Ascending aorta (tissue), 2 donors: ENCODE measurements around the gene HEPN1. TPM values are rescaled to one million over a fixed set of nuclear protein-coding genes. Genes with fewer than 3 reads are reported as not detected.

Experiments
- DNase-seq, 2 donors: peaks; one replicate each; pipeline ENCODE4 v3.0.0-alpha.2; 2019; ENCODE audit warnings: low spot score in 2 of 2
- H3K27ac ChIP-seq, 2 donors: fragments of 200-600 bp; sonication (generic); one replicate each; pipeline ENCODE4 v1.5.1; 2016 to 2017; ENCODE audit warnings: mild to moderate bottlenecking in 1 of 2
- H3K27me3 ChIP-seq: fragments of 200-600 bp; sonication (generic); one replicate; pipeline ENCODE4 v1.5.1; 2017
- H3K36me3 ChIP-seq, 2 donors: fragments of 200-600 bp; sonication (generic); one replicate each; pipeline ENCODE4 v1.5.1; 2016
- H3K4me1 ChIP-seq, 2 donors: fragments of 200-600 bp; sonication (generic); one replicate each; pipeline ENCODE4 v1.5.1; 2016 to 2017; ENCODE audit warnings: mild to moderate bottlenecking in 1 of 2
- H3K4me3 ChIP-seq, 2 donors: fragments of 200-600 bp; sonication (generic); one replicate each; pipeline ENCODE4 v1.5.1; 2016 to 2017; ENCODE audit warnings: mild to moderate bottlenecking in 1 of 2
- H3K9me3 ChIP-seq, 2 donors: fragments of 200-600 bp; sonication (generic); one replicate each; pipeline ENCODE4 v1.5.1; 2016
- intact Hi-C: fragments of 100-400 bp; cut with DNase I; formaldehyde crosslinking; loops from one replicate; pipeline ENCODE4 v1.15.1; 2023
- total RNA-seq: library from RNA; depleted of rRNA; stranded (reverse); fragments of >200 nt; gene quantifications from one replicate; pipeline ENCODE4 v1.1.0, GENCODE V29; 2016
- TF ChIP-seq, protein P1 (sequence below), 3 experiments: fragments of 200-600 bp in 2 of 3; fragments of 450-650 bp in 1 of 3; sonication (generic) in 2 of 3; IDR thresholded peaks; one replicate each; pipeline ENCODE4 v1.5.1; 2016 to 2019; ENCODE audit warnings: antibody characterized with exemption in 3 of 3, mild to moderate bottlenecking in 1 of 3, moderate library complexity in 1 of 3

The HEPN1 gene
- total RNA-seq, 1 donor from 2014 or later: not detected

DNA sequence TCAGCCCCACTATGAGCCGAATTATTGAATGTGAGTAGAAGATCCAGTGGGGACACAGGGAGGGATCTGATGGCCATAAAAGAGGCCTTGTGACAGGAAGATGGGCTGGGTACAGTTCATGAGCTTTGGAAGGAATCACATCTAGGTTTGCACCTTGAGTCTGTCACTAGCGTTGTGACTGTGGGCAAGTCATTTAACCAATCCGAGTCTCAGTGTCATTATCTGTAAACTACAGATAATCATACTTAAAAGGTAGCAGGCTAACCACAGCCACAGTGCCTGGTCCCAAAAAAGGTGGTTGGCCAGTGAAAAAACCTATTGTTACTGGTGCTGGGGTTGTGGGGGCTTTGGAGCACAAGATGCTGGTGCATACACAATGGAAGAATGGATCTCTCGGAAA, 3.8 kb downstream of the HEPN1 start:
- TF ChIP-seq, protein P1, sequence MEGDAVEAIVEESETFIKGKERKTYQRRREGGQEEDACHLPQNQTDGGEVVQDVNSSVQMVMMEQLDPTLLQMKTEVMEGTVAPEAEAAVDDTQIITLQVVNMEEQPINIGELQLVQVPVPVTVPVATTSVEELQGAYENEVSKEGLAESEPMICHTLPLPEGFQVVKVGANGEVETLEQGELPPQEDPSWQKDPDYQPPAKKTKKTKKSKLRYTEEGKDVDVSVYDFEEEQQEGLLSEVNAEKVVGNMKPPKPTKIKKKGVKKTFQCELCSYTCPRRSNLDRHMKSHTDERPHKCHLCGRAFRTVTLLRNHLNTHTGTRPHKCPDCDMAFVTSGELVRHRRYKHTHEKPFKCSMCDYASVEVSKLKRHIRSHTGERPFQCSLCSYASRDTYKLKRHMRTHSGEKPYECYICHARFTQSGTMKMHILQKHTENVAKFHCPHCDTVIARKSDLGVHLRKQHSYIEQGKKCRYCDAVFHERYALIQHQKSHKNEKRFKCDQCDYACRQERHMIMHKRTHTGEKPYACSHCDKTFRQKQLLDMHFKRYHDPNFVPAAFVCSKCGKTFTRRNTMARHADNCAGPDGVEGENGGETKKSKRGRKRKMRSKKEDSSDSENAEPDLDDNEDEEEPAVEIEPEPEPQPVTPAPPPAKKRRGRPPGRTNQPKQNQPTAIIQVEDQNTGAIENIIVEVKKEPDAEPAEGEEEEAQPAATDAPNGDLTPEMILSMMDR (IDR thresholded peaks at IDR 0.05): no peak
- no peak for DNase-seq
- intact Hi-C loops: no loop called here

DNA sequence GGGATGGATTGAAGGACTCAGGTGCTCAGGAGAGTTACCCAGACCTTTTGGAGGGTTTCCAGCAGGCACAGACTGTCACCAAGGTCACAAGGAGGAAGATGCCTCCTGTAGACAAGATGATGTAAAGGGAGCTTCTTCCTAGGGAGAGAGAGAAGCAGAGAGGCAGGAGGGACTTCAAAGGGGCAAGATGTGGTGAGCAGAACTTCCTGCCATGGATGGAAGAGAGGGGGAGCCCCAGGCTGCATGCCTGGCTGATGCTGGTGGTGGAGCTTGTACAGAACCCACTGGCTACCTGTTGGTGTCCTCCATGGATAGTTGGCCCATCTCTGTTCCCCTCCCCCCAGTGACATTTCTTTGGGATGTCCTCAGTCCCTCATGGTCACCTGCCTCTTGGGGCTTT, 4.2 kb downstream of the HEPN1 start:
- no peaks in the 10 kb centered on the region for H3K4me1 ChIP-seq
- H3K36me3 ChIP-seq: no peaks in the 10 kb centered on the region
- H3K4me3 ChIP-seq: no peak overlapping the region
- intact Hi-C loops: no loop called here
- TF ChIP-seq, protein P1 (IDR thresholded peaks at IDR 0.05): no peak
- H3K27ac ChIP-seq: no peak overlapping the region
- no peaks in the 10 kb centered on the region for H3K27me3 ChIP-seq
- no peak for DNase-seq
- no peaks in the 10 kb centered on the region for H3K9me3 ChIP-seq

More for the DNA sequence above, 3.8 kb downstream of the HEPN1 start:
- Histone ChIP-seq H3K4me3 (no peak overlapping the region), H3K4me1 (no peaks in the 10 kb centered on the region), H3K9me3 (no peaks in the 10 kb centered on the region), H3K36me3 (no peaks in the 10 kb centered on the region), H3K27ac (no peak overlapping the region), H3K27me3 (no peaks in the 10 kb centered on the region)

DNA sequence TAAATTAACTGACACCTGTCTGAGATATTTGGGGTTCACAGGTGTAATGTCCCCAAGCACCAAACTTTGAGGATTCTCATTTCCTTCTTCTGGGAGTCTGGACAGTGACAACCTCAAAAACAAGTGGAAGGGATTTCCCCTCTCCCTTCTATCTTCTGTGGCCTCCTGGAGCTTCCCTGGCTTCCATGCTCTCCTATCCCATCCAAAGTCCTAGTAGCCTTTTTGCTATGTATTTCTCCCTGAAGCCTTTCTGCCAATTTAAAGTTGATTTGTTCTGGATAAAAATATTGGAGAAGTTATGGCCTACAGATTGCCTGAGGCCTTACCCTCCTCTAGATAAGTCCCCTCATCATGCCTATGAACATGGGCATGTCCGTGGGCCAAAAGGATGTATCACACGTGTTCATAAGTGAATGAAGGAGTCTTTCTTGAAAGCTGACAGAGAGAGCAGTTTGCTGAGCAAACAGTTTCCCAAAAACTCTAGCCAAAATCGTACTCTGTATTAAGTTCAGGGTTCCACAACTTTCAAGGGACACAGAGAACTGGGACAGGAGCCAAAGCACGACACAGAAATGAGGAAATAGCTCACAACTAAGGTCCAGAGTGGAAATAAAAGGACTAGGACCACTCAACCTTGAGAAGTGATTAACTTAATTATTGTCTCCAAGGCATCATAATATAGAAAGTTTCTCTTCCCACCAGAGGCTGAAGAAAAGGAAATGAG, 10.1 kb downstream of the HEPN1 start:
- intact Hi-C loops: no loop called here
- DNase-seq: no peak
- Histone ChIP-seq H3K4me3 (no peak overlapping the region), H3K4me1 (no peaks in the 10 kb centered on the region), H3K9me3 (no peaks in the 10 kb centered on the region), H3K27me3 (no peaks in the 10 kb centered on the region), H3K36me3 (no peaks in the 10 kb centered on the region), H3K27ac (no peak overlapping the region)
- TF ChIP-seq, protein P1 (IDR thresholded peaks at IDR 0.05): no peak

DNA sequence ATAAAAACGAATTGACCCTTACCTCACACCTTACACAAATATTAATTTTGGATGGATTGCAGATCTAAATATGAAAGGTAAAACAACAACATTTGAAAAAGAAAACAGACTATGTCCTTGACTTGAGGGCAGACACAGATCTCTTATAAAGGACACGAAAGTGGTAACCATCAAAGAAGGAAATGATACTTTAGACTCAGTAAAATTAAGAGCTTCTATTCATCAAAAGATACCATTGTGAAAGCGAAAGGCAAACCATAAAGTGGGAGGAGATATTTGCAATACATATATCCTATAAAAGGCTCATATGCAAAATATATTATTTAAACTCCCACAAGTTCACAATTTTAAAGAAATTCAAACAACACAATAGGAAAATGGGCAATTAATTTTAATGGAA, 11.7 kb downstream of the HEPN1 start:
- H3K4me3 ChIP-seq: no peak overlapping the region
- no peaks in the 10 kb centered on the region for H3K36me3 ChIP-seq
- H3K27me3 ChIP-seq: no peaks in the 10 kb centered on the region
- TF ChIP-seq, protein P1 (IDR thresholded peaks at IDR 0.05): no peak
- H3K27ac ChIP-seq: no peak overlapping the region
- H3K4me1 ChIP-seq: no peaks in the 10 kb centered on the region
- intact Hi-C loops: no loop called here
- DNase-seq: no peak
- H3K9me3 ChIP-seq: no peaks in the 10 kb centered on the region

DNA sequence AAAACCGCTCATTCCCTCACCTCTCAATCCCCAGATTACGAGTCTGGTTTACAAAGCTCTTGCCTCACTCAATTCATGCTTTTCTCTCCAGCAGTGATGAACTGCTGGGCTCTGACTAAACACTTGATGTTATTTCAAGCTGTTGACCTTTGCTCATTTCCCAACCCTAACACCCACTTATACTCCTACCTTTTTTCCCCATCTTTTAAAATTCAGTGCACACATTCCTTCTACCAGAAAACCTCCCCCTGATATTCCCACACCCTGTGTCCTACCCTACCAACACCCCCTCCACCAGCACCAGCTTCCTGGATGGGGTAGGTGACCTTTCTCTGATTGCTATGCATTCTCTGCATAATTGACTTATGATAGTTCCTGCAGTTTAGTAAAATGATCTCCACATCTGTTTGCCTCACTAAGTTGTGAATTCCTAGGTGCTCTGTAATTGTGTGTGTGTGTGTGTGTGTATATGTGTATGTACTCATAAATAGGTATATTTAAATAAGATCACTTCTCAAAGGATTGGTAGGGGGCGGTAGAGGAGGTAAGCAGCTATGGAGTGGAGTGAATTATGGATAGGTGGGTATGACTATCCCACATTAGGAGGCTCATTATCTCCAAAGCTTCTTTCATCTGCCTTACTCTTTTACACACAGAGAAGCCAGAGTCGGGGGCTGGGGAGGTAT, 16.0 kb downstream of the HEPN1 start:
- intact Hi-C loops: no loop called here
- Histone ChIP-seq H3K4me3 (no peak overlapping the region), H3K36me3 (no peaks in the 10 kb centered on the region), H3K27ac (no peak overlapping the region), H3K9me3 (no peaks in the 10 kb centered on the region), H3K4me1 (no peaks in the 10 kb centered on the region), H3K27me3 (no peaks in the 10 kb centered on the region)
- DNase-seq: no peak
- TF ChIP-seq, protein P1 (IDR thresholded peaks at IDR 0.05): no peak
